A549 treated with RU486 at 1 μM for 4 hours (cell line): ENCODE results near the gene RABEPK. TPM values are rescaled to one million over a fixed set of nuclear protein-coding genes. Genes with fewer than 3 reads are reported as not detected.

ENCODE experiments used
- total RNA-seq: library from RNA; stranded (reverse); fragments of 200-300 nt; extraction: Qiagen RNA extraction; gene quantifications from 5 replicates; pipeline ENCODE4 v1.2.3, GENCODE V29; 2022; ENCODE audit warnings: low read depth

Gene RABEPK, protein sequence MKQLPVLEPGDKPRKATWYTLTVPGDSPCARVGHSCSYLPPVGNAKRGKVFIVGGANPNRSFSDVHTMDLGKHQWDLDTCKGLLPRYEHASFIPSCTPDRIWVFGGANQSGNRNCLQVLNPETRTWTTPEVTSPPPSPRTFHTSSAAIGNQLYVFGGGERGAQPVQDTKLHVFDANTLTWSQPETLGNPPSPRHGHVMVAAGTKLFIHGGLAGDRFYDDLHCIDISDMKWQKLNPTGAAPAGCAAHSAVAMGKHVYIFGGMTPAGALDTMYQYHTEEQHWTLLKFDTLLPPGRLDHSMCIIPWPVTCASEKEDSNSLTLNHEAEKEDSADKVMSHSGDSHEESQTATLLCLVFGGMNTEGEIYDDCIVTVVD
- 37.5 to 52.7 TPM (median 42.8 TPM) in 5 replicates for total RNA-seq

DNA sequence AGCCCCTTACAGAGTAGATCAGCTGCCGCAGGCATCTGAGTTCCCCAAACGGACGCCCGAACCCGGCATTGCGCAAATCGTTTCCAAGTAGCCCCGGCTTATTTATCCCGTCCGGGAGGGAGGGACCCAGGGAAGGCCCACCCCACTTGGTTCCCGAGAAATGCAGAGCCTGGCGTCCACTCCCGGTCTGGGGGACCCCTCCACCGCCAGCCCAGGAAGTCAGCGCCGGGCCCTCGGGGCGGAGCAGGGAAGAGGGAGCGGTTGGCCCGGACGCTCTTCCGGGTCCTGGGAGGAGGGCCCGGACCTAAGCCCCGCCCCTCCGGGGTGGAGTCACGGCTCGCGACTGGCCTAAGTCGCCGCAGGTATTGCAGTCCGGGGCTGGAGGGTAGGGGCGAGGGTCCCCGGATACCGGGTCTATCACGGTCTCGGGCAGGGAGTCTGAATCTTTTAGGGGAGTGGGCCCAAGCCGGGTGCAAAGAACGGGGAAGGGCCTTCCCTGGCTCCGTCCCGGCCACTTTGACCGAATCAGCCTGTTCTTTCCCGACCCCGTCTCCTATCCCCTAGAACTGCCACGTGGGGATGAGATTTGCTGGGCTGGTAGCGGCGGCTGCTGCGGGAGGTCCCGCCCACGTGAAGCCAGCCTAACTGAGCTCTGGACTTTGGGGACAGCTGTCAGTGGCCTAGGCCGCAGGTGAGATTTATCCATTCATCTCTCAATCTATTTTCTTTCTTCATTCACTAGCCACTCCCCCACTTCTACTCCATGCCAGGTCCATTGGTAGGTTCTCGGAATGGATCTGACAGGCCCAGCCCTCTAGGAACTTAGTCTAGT lies at the start of gene RABEPK:
Gene RABEPK (plus strand): TSS at position 327 of the 832 bp plus-strand sequence. CDS start 2,472 bp downstream, outside the sequence.

DNA sequence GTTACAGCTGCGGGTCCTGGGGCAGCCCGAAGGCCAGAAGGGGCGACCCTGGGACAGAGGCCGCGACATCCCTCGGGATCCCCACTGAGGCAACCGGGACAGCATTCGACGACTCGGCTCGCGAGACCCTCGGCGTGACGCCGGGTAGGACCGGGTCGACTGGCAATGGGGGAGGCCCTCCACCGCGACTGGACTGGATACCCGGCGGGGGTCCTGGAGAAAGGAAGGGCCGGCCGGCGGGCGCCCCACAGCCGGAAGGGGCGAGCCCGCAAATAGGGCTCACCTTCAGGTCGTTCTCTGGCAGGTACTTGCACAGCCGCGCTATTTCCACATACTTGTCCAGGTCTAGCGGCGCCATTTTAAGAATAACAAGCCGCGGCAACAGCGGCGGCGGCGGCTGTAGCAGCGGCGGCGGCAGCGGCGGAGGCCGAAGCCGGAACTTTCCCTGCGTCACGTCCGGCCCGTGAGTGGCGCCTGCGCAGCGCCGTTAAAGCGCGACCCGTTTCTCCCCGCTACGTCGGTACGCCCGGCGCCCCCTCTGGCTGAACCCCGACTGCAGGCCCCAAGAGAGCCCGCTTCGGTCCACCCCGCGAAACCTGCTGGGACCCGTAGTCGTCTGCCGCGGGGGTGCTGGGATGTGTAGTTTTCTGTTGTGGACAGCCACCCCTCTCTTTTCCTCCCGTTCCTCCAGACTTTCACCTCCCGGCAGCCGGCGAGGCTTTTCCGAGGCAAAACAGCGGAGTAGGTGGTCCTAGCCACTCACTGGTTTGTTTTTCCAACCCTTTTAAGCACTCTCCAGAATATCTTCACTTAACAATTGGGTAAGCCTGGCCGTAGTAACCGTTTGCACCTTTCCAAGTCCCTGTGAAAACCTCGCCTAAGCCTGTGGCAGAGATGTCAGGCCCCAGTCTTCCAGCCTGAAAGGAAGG lies 10.7 kb upstream of the RABEPK start, which contains the start of gene PPP6C:
Gene PPP6C (minus strand): TSS at position 443 of the 929 bp plus-strand sequence. CDS start 85 bp downstream, at position 358.

DNA sequence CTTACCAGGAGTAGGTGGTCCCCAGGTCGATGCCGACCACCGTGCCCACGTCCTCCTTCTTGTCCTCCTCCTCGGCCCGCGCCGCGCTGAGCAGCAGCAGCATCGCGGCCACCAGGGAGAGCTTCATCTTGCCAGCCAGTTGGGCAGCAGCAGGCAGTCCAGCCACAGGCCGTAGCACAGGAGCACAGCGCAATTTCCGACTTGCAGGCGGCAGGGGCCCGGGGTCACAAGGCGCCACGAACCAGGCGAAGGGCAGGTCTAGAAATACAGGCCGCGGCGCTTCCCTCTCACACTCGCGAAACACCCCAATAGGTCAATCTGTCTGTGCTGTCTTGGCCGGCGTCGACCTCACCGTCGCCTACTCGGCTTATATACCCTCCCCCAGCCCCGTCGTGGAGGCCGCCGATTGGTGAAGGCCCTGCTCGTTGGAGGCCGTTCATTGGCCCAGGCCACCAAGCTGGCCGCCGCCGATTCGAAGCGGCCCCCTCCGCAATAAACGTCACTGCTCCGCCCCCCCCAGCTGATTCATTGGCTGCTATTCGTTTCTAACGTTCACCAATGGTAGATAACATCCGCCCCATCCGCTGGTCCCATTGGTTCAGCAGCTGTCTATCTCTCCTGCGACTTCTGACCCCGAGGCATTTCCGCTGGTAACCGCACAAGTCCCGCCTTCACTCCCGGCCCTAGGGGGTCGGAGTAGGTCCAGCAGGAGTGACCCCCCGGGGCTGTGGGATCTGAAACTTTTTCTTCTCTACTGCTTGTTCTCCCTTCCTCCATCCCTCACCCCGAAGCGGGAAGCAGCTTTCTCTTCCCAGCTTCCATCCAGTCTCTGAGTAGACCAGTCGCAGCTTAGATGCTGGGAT lies 40.9 kb downstream of the RABEPK start, which contains the start of gene HSPA5:
Gene HSPA5 (minus strand): TSS at position 344 of the 863 bp plus-strand sequence. CDS start 217 bp downstream, at position 127.

DNA sequence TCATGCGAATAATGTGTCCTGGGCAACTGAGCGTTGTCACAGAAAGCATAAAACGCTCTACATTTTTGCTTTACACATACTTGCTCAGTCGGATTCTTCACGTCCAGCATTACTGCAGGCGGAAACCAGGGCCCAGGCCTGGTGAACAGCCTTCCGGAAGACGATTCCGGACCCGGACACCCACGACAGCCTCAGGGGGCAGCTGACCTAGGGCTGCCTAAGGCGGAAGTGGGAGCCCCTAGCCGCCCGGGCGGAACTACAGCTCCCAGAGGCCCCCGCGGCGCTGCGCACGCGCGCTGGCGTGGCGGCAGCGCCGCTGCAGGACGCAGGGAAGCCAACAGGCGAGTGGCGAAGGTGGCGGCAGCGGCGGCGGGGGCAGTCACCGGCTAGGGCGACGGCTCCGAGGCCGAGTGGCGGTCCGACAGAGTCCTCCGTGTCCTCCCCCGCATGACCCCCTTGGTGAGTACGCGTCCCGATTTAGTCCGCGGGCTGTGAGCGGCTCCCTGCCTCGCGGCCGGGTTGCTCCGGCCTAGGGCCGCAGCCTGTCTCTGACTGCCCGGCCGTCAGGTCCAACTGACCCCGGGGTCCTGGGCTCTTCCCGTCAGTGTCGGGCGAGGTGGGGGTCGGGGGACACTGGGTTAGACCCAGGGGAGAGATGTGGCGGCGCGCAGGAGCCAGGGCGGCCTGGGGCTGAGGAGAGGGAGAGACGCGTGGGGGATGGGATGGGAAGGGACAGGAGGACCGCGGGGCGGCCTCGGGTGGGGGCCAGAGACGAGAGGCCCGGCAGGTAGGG lies 61.4 kb downstream of the RABEPK start, which contains the start of gene GAPVD1:
Gene GAPVD1 (plus strand): TSS at position 326 of the 793 bp plus-strand sequence. CDS start 37,096 bp downstream, outside the sequence.

Other genes with a start within 250 kb of the RABEPK start
- gene SCAI, start 57.0 kb upstream of the RABEPK start, total RNA-seq = 1.4 to 2.1 TPM (median 1.6 TPM) in 5 replicates
- 19.3 to 29.1 TPM (median 26.3 TPM) in 5 replicates for gene PPP6C, start 10.7 kb upstream of the RABEPK start, total RNA-seq
- 346 to 395 TPM (median 387 TPM) in 5 replicates for gene HSPA5, start 40.8 kb downstream of the RABEPK start, total RNA-seq
- 12.5 to 17.3 TPM (median 16.5 TPM) in 5 replicates for gene GAPVD1, start 61.3 kb downstream of the RABEPK start, total RNA-seq